ELF-1 (cell line): Measurements from ENCODE around the gene DCAF6.

Experiments
- DNase-seq: peaks from one replicate; pipeline ENCODE4 v3.0.0-alpha.2; 2016; ENCODE audit warnings: low read depth, low spot score

Gene DCAF6

DNA sequence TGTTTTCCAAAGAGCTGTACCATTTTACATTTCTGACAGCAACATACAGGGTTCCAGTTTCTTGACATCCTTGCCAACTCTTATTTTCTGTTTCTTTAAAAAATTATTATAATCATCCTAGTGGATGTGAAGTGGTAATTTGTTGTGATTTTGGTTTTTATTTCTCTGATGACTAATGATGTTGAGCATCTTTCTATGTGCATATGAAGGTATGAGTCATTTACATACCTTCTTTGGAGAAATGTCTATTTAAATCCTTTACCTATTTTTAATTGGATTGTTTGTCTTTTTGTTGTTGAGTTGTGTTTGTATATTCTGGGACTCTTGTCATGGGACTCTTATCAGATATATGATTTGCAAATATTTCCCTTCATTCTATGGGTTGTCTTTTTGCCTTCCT lies 21.2 kb downstream of the DCAF6 start:
- DNase-seq, result no peak

DNA sequence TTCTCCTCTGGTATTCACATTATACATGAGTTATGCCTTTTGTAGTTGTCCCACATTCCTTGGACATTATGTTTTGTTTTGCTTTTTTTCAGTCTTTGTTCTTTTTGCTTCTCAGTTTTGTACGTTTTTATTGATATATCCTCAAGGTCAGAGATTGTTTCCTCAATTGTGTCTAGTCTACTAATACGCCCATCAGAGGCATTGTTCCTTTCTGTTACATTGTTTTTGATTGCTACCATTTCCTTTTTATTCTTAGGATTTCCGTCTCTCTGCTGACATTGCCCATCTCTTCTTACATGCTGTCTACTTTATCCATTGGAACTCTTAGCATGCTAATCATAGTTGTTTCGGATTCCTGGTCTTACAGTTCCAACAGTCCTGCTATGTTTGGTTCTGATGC lies 28.2 kb downstream of the DCAF6 start:
- DNase-seq, result no peak

DNA sequence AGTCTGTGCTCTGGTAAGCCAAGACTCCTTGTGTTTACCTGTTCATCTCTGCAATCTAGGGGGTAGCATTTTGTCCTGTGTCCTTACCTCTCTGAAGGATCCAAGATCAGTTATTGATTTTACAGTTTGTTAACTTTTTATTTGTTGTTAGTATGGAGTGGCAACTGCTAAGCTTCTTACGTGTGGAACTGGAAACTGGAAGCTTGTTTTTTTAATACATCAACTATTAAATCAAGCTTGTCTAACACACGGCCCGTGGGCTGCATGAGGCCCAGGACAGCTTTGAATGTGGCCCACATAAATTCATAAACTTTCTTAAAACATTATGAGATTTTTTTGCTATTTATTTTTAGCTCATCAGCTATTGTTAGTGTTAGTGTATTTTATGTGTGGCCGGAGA lies 29.6 kb downstream of the DCAF6 start:
- no peak for DNase-seq

DNA sequence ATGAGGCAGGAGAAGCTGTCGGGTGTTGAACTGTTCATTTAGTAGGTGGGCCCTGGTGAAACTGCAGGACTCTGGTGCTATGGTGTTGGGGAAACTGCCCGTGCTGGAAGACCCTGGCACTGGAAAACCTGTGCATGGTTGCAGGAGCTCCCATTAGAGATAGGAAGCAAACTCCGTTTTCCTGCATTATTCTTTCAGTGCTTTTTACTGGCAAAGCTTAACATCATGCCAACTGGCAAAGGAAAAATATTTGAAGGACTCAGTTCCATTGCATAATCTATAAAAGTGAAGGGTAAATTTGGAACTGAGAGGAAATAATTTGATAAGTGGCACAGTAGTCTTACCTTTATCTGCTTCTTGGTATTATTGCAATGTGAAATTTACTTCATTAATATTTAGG lies 32.1 kb downstream of the DCAF6 start:
- DNase-seq, result no peak

DNA sequence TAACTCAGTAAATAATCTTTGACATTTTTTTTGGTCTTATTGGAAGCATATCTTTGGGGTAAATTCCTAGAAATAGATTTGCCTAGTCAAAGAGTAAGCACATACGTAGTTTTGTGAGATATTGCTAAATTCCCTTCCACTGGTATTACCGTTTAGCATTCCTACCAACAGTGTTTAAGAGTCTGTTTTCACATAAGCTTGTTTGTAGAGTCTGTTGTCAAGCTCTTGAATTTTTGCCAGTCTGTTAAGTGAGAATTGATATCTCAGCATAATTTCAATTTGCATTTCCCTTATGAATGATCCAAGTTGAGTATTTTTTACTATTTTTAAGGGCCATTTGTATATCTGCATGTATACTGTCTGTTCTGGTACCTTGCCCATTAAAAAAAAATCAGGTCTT lies 37.3 kb downstream of the DCAF6 start:
- DNase-seq, result no peak

DNA sequence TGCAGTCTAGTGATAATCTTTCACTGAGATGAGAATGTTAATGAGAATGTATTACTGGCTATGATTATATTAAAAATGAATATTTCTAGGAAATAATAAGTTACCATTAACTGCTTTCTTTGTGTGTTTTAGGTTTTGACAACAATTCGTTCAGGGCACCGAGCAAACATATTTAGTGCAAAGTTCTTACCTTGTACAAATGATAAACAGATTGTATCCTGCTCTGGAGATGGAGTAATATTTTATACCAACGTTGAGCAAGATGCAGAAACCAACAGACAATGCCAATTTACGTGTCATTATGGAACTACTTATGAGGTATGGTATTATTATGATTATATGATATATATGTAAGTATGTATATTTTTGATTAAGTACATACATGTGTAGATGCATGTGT lies 38.2 kb downstream of the DCAF6 start:
- DNase-seq, result no peak

DNA sequence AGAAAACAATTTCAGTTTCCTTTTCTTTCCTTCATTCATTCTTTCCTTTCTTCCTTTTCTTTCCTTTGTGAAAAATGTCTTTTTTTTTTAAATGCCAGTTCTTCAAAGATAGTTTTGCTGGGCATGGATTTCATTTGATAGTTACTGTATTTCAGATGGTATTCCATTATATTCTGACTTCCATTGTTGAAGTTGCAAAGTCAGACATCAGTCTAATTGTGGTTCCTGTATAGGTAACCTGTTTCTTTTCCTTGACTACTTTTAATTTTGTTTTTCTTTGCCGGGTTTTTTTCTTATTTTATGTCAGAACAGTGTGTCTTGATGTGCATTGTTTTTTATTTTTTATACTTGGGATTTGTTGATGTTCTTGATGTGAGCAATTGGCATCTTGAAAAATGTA lies 40.8 kb downstream of the DCAF6 start:
- no peak for DNase-seq

DNA sequence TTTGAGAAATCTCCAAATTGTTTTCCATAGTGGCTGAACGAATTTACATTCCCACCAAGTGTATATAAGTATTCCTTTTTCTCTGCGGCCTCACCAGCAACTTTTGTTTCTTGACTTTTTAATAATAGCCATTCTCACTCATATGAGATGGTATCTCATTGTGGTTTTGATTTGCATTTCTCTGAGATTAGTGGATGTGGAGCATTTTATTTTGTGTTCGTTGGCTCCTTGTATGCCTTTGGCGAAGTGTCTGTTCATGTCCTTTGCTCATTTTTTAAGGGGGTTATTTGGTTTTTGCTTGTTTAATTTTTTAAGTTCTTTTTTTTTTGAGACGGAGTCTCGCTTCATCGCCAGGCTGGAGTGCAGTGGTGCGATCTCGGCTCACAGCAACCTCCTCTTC lies 45.5 kb downstream of the DCAF6 start:
- DNase-seq, result no peak

DNA sequence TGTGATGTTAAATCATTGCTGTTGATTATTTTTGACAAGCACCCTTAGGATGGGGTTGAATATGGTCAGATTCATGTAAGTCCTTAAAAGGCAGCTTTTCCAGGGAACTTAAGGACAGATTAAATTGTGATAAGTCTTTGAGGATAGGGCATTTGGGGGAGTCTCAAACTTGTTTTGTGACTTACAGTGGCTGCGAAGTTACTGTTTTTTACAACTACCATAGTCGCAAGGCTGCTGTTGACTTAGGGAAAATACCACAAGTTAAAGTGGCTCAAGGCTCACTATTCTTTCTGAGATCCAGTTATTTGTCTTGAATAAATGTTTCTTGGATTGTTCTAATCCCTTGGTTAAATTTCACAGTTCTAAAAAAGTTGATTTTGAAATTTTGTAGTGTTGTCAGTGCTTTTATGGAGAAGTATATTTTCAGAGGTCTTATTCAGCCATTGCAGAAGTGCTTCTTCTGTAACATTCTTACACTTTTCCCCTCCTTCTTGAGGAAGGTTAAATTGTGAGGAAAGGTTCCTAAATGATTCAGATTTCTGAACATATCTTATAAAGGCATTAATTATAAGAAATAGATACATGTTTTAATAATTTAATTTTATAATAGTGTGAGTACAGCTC lies 47.4 kb downstream of the DCAF6 start:
- no peak for DNase-seq

DNA sequence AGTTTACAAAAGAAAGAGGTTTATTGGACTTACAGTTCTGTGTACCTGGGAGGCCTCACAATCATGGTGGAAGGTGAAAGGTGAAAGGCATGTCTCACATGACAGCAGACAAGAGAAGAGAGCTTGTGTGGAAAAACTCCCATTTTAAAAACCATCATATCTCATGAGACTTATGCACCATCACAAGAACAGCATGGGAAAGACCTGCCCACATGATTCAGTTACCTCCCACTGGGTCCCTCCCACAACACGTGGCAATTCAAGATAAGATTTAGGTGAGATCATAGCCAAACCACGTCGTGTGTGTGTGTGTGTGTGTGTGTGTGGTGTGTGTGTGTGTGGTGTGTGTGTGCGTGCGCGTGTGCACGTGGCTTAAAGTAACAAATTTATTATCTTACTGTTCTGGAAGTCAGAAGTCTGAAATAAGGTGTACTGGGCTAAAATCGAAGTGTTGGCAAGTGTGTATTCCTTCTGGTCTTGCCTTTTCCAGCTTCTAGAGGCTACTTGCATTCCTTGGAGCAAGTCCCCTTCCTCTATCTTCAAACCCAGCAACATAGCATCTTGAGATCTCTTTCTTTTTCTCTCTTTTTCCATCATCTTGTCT lies 48.5 kb downstream of the DCAF6 start:
- DNase-seq, result no peak

DNA sequence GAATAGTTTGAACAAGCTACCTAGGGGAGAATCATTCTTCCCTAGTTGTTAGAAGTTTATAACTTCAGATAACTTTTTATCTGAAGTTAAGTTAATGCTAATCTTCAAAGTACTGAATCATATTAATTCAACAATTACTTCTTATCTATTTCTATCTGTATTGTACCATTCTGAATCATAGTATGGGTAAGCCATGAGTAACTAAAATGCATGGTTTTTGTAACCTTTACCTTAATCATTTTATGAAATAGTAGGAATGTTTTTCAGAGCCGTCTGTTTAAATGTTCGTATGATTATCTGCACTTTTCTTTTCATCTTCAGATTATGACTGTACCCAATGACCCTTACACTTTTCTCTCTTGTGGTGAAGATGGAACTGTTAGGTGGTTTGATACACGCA lies 50.7 kb downstream of the DCAF6 start:
- DNase-seq, result no peak

DNA sequence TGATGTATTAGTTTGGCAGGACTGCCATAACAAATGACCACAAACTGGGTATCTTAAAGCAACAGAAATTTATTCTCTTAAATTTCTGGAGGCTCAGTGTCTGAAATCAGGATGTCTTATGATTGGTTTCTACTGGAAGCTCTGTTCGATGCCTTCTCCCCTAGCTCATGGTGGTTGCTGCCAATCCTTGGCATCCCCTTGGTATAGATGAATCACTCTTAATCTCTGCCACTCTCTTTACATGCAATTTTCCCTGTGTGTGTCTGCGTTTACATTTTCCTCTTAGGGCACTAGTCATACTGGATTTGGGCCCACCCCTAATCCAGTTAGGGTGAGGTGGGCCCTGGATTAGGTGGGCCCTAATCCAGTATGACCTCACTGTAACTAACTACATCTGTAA lies 55.1 kb downstream of the DCAF6 start:
- no peak for DNase-seq

DNA sequence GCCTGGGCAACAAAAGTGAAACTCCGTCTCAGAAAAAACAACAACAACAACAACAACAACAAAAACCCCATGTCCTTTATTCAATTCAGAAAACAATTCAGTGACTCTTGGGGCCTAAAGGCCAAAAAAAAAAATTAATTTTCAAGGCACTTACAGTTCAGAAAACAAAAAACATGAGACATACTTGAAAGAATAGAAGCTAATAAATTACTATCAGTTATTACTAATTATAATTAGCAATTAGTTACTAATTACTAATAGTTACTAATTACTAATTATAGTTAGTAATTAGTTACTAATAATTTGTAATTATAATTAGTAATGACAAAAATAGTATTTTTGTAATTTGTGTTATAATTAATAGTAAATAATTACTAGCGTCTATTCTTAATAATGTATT lies 57.2 kb downstream of the DCAF6 start:
- DNase-seq, result no peak

DNA sequence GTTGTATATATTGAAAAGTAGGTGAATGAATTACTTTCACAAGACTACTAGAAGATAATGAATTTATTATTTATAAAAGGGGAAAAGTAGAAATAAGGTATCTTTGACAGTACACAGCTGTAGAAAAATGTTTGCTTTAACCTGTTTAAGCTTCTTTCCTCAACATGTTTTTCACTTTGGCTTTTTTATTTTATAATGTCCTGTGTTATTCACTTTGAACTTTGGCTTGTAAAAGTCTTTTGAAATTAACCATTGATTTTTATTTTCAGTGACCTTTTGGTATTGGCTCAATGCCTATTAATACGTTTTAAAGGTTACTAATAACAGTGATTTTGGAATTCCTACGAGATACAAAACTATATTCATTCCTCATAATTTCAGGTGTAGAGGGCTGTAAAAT lies 58.1 kb downstream of the DCAF6 start:
- no peak for DNase-seq

DNA sequence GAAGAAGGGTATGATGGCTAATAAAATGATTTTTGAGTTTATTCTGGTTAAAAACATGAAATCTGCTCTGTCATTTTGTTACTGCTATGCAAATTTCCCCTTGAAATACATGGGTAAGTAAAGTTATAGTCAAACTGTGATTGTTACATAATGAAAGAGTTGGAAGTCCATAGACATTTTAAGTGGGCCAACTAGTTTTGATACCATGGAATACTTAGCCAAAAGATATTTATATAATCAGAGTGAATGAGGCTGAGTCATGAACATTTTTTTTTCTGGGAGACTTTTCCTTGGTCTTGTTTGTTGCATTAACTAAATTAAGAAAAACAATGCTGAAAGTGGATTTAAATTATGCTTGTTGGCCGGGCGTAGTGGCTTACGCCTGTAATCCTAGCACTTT lies 58.6 kb downstream of the DCAF6 start:
- no peak for DNase-seq

DNA sequence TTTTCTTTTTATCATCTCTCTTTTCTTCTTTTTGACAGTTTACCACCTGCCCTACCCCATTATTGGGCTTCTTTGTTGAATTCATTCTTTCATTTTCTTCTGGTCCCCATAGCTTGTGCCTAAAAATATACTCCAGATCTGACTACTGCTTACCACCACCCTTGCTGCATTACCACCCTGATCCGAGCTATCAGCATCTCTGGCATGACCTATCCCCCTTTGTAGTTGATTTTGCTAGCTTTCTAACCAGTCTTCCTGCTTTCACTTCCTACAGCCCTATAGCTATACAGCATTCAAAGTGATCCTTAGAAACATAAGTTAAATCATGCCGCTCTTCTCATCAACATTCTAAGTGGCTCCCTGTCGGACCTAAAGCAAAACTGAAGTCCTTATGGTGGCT lies 59.8 kb downstream of the DCAF6 start:
- no peak for DNase-seq

DNA sequence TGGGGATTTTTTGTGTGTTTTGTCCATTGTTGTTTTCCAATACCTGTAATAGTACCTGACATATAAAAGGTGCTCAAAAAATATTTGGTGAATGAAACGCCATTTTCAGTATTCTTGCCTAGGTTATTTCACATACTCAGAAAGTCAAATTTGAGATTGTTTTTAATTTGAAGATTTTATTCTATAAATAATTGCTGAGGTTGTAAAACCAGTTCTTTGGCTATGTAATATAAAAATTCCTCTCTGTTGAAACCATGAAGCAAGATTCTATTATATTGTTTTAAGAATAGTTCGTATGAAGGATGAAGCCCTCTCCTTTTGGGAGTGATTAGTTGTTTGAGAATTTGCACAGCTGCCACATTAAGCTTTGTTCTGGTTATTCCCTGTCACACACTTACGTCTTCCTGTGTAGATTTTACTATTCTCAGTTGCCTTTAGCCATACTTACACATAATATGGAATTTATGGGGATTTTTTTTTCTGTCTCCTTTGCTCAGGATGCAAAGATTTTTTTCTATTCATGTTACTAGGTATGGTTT lies 60.6 kb downstream of the DCAF6 start:
- no peak for DNase-seq

DNA sequence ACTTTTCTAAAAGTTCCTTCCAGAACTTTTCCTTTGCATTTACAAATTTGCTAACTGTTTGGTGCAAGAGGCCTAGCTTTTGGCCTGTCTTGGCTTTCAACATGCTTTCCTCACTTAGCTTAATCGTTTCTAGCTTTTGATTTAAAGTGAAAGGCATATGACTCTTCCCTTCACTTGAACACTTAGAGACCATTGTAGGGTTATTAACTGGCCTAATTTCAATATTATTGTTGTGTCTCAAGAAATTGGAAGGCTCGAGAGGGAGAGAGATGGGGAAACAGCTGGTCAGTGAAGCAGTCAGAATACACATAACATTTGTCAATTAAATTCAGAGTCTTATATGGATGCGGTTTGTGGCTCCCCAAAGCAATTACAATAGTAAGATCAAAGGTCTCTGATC lies 63.4 kb downstream of the DCAF6 start:
- no peak for DNase-seq

DNA sequence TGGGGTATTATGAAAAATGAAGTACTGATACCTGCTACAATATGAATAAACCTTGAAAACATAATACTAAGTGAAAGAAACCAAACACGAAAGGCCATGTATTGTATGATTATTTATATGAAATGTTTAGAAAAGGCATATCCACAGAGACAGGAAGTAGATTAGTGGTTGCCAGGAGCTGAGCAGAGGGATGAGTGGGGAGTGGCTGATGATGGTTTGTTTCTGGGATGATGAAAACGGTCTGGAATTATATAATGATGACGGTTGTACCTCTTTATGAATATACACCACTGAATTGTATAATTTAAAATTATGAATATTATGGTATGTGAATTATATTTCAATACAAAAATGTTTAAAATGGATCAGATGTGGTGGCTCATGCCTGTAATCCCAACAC lies 64.2 kb downstream of the DCAF6 start:
- DNase-seq, result no peak

DNA sequence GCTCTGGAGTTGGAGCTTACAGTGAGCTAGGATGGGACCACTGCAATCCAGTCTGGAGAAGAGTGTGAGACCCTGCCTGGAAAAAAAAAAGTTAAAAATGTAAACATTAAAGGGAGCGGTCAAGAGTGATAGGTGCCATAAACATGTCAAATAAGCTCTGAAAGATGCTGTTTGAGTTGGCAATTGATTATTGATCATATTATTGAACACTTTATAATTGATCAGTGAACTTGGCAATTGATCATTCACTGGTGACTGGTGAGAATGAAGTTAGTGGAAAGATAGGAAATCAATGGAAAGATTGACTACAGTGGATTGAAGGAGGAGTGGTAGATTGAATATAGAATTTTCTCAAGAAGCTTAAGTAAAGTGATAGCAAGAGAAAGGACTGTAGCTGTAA lies 64.7 kb downstream of the DCAF6 start:
- no peak for DNase-seq

DNA sequence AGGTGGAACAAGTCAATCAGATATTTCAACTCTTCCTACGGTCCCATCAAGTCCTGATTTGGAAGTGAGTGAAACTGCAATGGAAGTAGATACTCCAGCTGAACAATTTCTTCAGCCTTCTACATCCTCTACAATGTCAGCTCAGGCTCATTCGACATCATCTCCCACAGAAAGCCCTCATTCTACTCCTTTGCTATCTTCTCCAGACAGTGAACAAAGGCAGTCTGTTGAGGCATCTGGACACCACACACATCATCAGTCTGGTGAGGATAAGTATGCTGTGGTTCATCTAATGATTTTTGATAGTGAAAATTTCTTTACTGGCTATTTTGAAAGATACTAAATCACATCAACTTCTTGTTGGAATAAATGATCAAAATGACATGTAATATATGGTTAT lies 68.0 kb downstream of the DCAF6 start:
- DNase-seq, result no peak

DNA sequence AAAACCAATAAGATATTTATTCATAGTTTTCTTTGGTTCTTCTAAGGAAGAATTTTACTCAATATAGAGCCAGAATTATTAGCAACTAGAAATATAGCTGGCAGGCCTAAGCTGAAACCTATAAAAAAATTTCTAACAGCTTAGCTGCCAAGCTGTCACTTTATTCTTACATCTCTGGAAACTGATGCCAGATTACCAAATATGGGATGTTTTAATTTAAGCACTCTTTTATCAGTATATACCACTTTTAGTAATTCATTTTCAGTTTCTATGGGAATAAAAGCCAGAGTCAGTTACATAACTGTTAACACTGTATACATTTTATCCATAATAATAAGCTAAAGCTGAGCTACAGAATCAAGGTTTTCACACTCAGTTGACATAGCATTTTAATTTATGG lies 69.0 kb downstream of the DCAF6 start:
- DNase-seq, result no peak

DNA sequence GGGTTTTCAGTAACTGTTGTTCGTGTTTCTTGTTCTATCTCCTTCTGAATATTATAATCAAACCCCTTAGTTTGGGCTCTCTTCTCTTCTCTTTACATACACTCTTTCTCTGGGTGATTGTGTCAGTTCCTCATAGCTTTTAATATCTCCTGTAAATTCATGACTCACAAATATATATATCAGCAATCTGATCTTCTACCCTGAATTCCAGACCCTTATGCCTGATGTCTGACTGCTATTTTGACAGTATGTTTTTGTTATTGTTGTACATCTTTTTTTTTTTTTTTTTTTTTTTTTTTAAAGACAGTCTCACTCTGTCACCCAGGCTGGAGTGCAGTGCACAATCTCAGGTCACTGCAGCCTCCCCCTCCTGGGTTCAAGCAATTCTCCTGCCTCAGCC lies 71.2 kb downstream of the DCAF6 start:
- no peak for DNase-seq

DNA sequence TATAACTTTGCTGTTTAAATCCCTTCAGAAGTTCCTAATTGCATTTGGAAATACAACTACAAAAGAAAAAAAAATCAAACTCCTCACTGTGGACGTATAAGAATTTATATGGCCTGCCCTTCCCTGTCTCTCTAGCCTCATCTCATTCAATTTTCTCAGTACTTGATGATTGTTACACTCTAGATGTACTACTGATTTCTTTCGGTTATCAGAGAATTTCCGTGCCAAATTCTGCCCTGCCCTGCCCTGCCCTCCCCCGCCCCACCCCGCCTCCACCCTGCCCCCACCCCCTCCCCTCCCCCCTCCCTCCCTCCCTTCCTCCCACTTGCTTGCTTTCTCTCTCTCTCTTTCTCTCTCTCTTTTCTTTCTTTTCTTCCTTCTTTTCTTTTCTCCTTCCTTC lies 72.1 kb downstream of the DCAF6 start:
- DNase-seq, result no peak
